NCI-H2107 treated with DMSO at 0.1 percent for 48 hours (cell line): ENCODE measurements around the gene NEDD8.

Experiments used
- DNase-seq: peaks from one replicate; lab custom pipeline; 2025; ENCODE audit not compliant: unreplicated experiment; lab: John Stamatoyannopoulos, UW

NEDD8 gene

GRCh38 chr14:24198814-24199524 lies 33.2 kb downstream of the NEDD8 start:
- DNase-seq = no peak

DNA sequence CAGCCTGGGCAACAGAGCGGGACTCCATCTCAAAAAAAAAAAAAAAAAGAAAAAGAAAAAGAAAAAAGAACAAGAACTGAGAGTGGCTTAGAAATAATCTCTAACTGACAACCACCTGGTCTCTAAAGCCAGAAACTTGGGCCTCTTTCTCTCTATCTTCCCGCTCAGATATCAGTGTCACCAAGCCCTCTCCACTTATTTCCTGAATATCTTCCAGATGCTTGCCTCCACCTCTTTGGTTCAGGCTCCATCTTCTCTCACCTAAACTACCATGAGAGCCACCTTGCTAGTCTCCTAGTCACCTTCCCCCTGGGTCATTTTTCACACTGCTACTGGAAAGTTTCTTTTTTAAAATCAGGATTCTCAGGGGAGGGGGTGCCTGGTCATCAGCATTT lies 35.1 kb downstream of the NEDD8 start:
- no peak for DNase-seq

DNA sequence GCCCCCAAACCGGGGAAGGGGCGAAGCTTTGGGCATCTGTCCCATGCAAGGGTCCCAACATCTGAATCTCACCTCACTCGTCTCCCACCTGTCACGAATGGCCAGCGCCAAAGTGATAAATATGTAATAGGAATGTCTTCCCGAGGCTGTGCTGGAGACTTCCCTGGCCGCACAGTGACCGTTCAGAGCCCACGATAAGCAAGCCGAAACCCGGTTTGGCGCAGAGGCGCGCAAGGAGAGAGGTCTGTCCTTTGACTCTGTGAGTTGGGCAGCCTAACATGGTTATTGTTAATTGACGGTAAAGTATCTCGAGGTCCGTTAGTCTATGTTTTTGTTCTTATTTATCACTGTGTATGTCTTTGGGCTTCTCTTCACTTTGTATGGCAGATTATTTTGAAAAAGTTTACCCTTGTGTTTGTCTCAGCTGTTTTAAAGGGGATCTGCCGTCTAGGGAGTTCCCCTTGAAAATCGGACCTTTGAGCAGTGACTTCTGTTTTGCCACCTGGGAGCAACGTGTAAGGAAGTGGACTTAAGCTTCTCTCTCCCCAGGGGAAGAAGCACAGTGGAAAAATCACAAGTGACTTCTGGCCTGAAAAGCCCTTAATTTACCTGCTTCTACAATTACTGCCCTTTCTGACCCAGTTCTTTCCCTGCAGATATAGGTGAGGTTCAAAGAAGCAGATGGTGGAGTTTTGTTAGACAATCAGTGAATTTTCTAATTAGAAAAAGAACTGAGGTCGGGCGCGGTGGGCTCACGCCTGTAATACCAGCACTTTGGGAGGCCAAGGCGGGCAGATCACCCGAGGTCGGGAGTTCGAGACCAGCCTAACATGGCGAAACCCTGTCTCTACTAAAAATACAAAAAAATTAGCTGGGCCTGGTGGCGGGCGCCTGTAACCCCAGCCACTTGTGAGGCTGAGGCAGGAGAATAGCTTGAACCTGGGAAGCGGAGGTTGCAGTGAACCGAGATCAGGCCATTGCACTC lies 35.8 kb downstream of the NEDD8 start:
- DNase-seq = peak; percentile 15

GRCh38 chr14:24195186-24196070 lies 36.7 kb downstream of the NEDD8 start, which contains the start of gene TM9SF1:
Gene TM9SF1 (minus strand): TSS chr14:24195441. CDS start chr14:24195019, 422 bp downstream.
- DNase-seq = peak; percentile 59

DNA sequence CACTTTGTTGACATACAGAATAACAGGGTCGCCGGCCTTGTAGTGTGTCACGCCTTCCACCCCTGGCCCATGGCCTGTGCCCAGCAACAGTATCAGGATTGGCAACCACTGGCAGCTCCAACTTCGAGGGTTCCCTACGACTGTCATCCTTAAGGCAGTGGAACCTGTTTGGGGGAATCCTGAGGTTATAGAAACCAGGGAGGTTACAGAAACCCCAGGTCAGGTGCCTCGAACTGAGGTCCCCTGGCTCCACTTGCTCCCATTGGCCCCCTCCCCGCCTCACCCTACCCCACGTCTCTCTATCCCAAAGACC lies 37.3 kb downstream of the NEDD8 start:
- no peak for DNase-seq

DNA sequence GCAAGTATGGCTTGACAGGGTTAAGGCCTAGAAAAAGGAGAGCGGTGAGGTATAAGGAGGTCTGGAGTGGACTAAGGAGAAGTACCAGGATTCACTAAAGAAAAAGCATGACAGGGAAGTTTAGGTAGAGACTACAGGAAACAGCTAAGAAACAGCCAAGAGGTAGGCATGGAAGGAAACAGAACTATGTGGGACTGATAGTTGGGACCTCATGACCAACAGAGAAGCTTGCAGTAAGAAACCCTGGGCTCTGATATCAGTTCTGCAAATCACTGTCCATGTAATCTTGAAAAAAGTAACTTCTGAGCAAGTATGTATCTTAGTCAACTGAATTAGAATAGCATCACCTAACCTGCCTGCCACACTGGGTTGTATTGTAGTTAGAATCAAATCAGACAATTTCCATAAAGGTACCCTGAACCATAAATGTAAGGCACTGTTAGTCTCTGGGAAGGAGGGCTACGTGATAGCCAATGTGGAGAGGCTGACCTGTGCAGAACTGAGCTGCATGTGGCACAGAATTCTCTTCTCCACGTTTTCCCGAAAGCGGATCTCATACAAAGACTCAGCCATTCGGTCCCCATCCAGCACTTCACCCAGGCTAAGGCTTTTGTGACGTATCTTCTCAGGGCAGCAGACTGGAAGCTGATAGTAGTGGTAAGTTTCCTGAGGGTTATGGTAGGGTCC lies 37.8 kb downstream of the NEDD8 start:
- DNase-seq = no peak

DNA sequence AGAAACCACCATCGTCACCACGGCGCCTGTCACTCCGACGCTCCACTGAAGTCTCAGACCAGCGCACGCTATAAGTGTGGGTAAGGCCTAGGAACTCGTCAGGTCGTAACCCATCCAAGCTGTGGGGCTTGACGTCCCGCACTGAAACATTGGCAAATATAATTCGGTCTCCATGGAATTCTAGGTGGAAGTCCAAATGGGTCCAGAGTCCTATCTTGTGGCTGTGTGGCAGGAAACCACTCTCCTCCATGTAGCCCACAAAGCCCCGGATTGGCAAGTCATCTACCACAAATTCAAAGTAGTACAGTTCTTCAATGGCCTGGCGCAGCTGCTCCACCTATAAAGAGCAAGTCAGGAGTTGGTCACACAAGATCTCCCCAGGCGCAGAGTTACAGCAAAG lies 39.2 kb downstream of the NEDD8 start:
- no peak for DNase-seq

DNA sequence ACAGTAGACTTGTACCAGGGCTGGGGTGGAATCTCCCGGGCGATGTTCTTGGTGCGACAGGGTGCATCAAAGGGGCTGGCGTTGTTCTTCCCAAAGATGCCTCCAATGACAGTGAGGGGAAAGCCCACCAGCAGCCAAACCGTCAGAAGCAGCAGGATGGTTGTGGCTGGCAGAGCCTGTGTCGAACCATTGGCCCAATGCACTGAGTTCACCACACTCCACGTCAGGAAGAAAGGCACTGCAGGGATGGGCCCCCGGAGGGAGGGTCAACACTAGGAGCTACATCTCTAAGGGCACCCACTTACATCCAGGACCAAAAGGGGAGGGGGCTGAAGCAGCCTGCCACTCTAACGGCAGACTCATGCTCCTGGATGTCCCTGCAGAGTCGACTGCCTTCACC lies 41.8 kb downstream of the NEDD8 start:
- no peak for DNase-seq

DNA sequence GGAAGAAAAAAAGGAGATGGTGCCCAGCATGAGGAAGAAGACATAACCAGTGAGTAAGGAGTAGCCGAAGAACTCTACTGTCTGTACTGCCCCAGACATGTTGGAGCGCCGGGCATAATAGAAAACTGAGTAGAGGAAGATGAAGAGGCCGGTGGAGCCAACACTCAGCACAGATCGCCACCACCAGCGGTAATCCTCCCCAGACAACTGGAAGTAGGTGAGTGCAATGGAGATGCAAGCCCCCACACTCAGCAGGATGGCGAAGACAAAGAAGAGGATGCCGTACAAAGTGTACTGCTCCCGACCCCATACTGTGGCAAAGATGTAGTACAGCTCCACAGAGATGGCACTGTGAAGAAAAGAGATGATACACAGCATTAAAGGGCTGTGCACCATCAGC lies 42.7 kb downstream of the NEDD8 start:
- DNase-seq = no peak

GRCh38 chr14:24189059-24189375 lies 43.1 kb downstream of the NEDD8 start:
- no peak for DNase-seq

GRCh38 chr14:24188251-24189058 lies 43.7 kb downstream of the NEDD8 start, which contains the start of gene IPO4:
Gene IPO4 (minus strand): TSS chr14:24188816. CDS start chr14:24188787, 29 bp downstream.
- DNase-seq = peak; percentile 98

- no peak for DNase-seq
These were observed 44.6 kb downstream of the NEDD8 start for GRCh38 chr14:24187539-24187915.

- no peak for DNase-seq
These were observed 45.2 kb downstream of the NEDD8 start for GRCh38 chr14:24186831-24187538.

DNA sequence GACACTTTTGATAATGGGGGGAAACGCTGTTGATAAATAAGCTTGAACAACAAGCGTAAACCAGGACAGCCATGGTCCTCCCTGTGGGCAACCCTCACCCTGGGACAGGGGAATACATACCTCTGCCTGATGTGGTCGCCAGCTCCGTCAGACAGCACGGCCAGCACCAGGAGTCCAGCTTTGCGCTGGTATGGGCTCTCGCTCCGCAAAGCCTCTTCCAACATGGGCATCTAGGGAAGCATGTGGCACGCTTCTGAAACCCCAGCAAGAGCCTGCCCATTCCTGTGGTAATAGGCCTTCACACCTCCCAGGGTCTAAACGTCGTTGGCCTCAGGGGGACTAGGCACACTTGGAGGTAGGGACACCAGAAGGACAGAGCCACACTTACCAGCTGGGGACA lies 46.4 kb downstream of the NEDD8 start:
- no peak for DNase-seq

GRCh38 chr14:24185026-24185425 lies 47.1 kb downstream of the NEDD8 start:
- no peak for DNase-seq

DNA sequence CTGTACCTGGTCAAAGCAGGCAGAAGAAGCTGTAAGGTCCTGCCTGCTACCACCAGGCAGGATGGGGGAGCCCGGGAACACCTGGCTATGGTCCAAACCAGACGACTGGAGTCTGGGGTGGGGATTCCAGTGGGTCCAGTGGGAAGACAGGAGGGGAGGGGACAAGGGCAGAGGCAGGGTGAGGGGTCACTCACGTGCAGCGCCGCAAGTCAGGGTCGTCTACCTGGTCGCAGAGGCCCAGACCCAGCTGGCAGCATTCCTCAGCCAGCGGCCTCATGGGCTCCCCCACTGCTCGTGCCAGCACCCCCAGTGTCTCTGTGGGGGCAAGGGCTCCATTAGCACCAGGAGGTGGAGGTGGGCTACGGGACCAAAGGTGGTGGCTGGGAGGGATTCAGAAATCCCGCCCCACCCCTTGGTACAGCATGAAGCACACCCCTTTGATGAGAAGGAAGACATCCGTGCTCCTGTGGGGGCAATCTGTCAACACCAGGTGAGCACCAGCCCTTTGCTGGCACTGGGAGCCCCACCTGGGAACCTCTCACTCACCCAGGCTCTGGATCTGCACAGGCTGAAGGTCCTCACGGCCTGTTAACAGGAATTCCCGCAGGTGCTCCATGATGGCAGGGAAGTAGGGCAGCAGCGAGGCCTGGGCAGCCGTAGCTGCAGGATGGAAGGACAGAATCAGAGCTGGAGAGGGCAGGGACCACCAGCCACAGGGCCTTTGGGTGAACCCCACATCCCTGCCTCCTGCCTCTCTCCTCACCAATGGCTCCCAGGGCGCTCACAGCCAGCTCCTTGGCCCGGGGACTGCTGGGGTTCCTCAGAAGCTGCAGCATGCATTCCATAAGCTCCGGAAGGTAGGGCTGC lies 47.8 kb downstream of the NEDD8 start:
- no peak for DNase-seq

DNA sequence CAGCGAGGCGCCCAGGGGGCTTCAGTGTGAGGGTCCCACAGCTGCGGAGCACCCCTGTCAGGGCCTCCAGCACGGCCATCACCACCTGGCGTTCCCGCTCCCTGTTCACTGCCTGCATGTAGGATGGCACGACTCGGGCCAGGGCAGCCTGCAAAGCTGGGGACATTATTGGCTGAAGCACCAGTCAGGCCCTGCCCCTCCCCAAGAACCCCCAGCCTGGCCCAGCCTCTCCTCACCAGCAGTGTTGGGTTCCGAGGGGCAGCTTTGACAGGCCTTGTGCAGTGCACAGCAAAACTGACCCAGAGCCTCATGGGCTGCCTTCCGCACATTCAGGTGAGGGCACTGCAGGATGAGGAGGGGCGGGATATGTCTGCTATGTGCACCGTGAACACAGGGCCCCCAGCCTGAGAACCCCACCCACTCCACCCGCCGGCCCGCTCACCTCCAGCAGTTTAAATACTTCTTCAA lies 49.1 kb downstream of the NEDD8 start:
- DNase-seq = no peak
